GM18861 (cell line): Measurements from ENCODE around the gene TUFM.

ENCODE experiments used
- ATAC-seq: cut with Tn5 transposase; IDR thresholded peaks from one replicate; pipeline ENCODE4 v1.9.1; 2021; ENCODE audit not compliant: unreplicated experiment

The TUFM gene

GRCh38 chr16:28802235-28803019, 43.7 kb downstream of the TUFM start:
- peak; percentile 49 for ATAC-seq
